HCT116 (cell line): ENCODE results near the gene ATP6V0D1. TPM values are rescaled to one million over a fixed set of nuclear protein-coding genes. Genes with fewer than 3 reads are reported as not detected.

ENCODE experiments used
- ATAC-seq: fragments of 200-7000 bp; cut with Tn5 transposase; 2 replicates; pipeline ENCODE4 v1.9.1; 2020; ENCODE audit warnings: mild to moderate bottlenecking, moderate library complexity
- BruUV-seq: library from RNA; stranded (reverse); fragments of 400-500 nt; replicated peaks from 2 replicates; lab custom pipeline; 2021; lab: Mats Ljungman, UMichigan
- CTCF ChIA-PET: fragments of 300-600 bp; sonication (Branson Sonifier 250); formaldehyde crosslinking; loops from one replicate; lab custom pipeline; 2021; ENCODE audit warnings: antibody characterized with exemption; lab: Charles Lee
- POLR2A ChIA-PET: fragments of 300-600, 350-600 bp; sonication (Branson Sonifier 250); formaldehyde crosslinking; loops from one replicate; lab custom pipeline; 2021; ENCODE audit warnings: antibody characterized with exemption; lab: Charles Lee
- RAD21 ChIA-PET, 2 experiments: fragments of 300-600 bp; sonication (Branson Sonifier 250); formaldehyde crosslinking; loops; one replicate each; lab custom pipeline; 2023; ENCODE audit warnings: low total read pairs in 2 of 2; ENCODE audit not compliant: uncharacterized antibody in 2 of 2, unreplicated experiment in 2 of 2, low non-redundant PET in 1 of 2; lab: Charles Lee
- DNase-seq: peaks from one replicate; pipeline ENCODE4 v3.0.0-alpha.2; 2010; ENCODE audit warnings: low read depth, low spot score
- H2AFZ ChIP-seq: fragments of 200-600 bp; shearing (Covaris generic), sonication (generic); 2 replicates; pipeline ENCODE4 v1.6.1; 2017; ENCODE audit warnings: low read depth, mixed run types, mixed read lengths, antibody characterized with exemption, low read length; ENCODE audit not compliant: poor library complexity, severe bottlenecking
- H3K27ac ChIP-seq: 2 replicates; pipeline ENCODE4 v1.5.1; 2012; ENCODE audit warnings: low read depth, low read length
- H3K27me3 ChIP-seq: fragments of 200-600 bp; sonication (generic); 2 replicates; pipeline ENCODE4 v1.6.1; 2016; ENCODE audit warnings: mixed run types, low read length, mixed read lengths; ENCODE audit not compliant: insufficient read depth
- H3K36me3 ChIP-seq, 2 experiments: fragments of 200-500 bp in 1 of 2; fragments of 200-600 bp in 1 of 2; sonication (Bioruptor generic) in 1 of 2; sonication (generic) in 1 of 2; 2 replicates each; pipeline versions ENCODE4 v1.5.1 to v1.6.1; 2014 to 2016; ENCODE audit warnings: low read length in 2 of 2, inconsistent platforms in 1 of 2, mixed read lengths in 1 of 2, mixed run types in 1 of 2; ENCODE audit not compliant: insufficient read depth in 2 of 2, control insufficient read depth in 1 of 2
- H3K4me1 ChIP-seq, 2 experiments: fragments of 200-600 bp in 1 of 2; sonication (generic) in 1 of 2; 2 replicates each; pipeline versions ENCODE4 v1.5.1 to v1.6.1; 2012 to 2017; ENCODE audit warnings: low read length in 2 of 2, inconsistent platforms in 1 of 2, mild to moderate bottlenecking in 1 of 2, mixed read lengths in 1 of 2, mixed run types in 1 of 2, moderate library complexity in 1 of 2; ENCODE audit not compliant: insufficient read depth in 2 of 2, control insufficient read depth in 1 of 2
- H3K4me2 ChIP-seq: fragments of 200-600 bp; sonication (generic); 2 replicates; pipeline ENCODE4 v1.6.1; 2017; ENCODE audit warnings: mixed run types, low read length, mixed read lengths
- H3K4me3 ChIP-seq, 2 experiments: fragments of 200-600 bp in 1 of 2; sonication (generic) in 1 of 2; replicated peaks in 1 of 2; 2 replicates each; pipeline ENCODE4 v1.5.1; 2011 to 2016; ENCODE audit warnings: low read length in 2 of 2, control low read depth in 1 of 2, low read depth in 1 of 2, mild to moderate bottlenecking in 1 of 2, mixed read lengths in 1 of 2, mixed run types in 1 of 2
- H3K79me2 ChIP-seq: fragments of 200-600 bp; sonication (generic); 2 replicates; pipeline ENCODE4 v1.6.1; 2017; ENCODE audit warnings: mild to moderate bottlenecking, mixed run types, low read length, moderate library complexity, mixed read lengths; ENCODE audit not compliant: insufficient read depth
- H3K9ac ChIP-seq: fragments of 200-600 bp; sonication (generic); 2 replicates; pipeline ENCODE4 v1.6.1; 2016; ENCODE audit warnings: low read length, mixed read lengths
- H3K9me2 ChIP-seq: fragments of 200-600 bp; sonication (generic), shearing (Covaris generic); 2 replicates; pipeline ENCODE4 v1.6.1; 2017; ENCODE audit warnings: mixed run types, mild to moderate bottlenecking, moderate library complexity; ENCODE audit not compliant: insufficient read depth
- H3K9me3 ChIP-seq, 2 experiments: fragments of 200-500 bp in 1 of 2; fragments of 200-600 bp in 1 of 2; sonication (Bioruptor generic) in 1 of 2; sonication (generic) in 1 of 2; 2 replicates each; pipeline ENCODE4 v1.6.1; 2014 to 2017; ENCODE audit warnings: low read length in 2 of 2, mixed read lengths in 2 of 2, inconsistent platforms in 1 of 2, low read depth in 1 of 2, mild to moderate bottlenecking in 1 of 2, mixed run types in 1 of 2, moderate library complexity in 1 of 2; ENCODE audit not compliant: control insufficient read depth in 1 of 2, insufficient read depth in 1 of 2
- H4K20me1 ChIP-seq: fragments of 200-600 bp; sonication (generic), shearing (Covaris generic); 2 replicates; pipeline ENCODE4 v1.6.1; 2017; ENCODE audit warnings: mixed run types, mild to moderate bottlenecking, moderate library complexity; ENCODE audit not compliant: insufficient read depth
- ATF3 ChIP-seq: IDR thresholded peaks from 2 replicates; pipeline ENCODE4 v1.6.1; 2012
- CBX3 ChIP-seq: IDR thresholded peaks from 2 replicates; pipeline ENCODE4 v1.6.1; 2012; ENCODE audit warnings: low read depth
- CTCF ChIP-seq, 3 experiments: fragments of 200-600 bp in 1 of 3; sonication (generic) in 1 of 3; IDR thresholded peaks in 2 of 3; conservative IDR thresholded peaks in 1 of 3; 2 replicates each; pipeline ENCODE4 v1.5.1; 2012 to 2017; ENCODE audit warnings: low read depth in 2 of 3, low read length in 2 of 3, antibody characterized with exemption in 1 of 3, borderline replicate concordance in 1 of 3, control low read depth in 1 of 3, mild to moderate bottlenecking in 1 of 3, mixed read lengths in 1 of 3, mixed run types in 1 of 3, moderate library complexity in 1 of 3; ENCODE audit not compliant: insufficient read depth in 1 of 3
- ELF1 ChIP-seq: IDR thresholded peaks from 2 replicates; pipeline ENCODE4 v1.6.1; 2012; ENCODE audit warnings: low read depth, borderline replicate concordance
- EZH2phosphoT487 ChIP-seq: fragments of 200-600 bp; IDR thresholded peaks from 2 replicates; pipeline ENCODE4 v1.6.1; 2018; ENCODE audit warnings: antibody characterized with exemption, borderline replicate concordance
- JUND ChIP-seq: IDR thresholded peaks from 2 replicates; pipeline ENCODE4 v1.6.1; 2012
- MAX ChIP-seq: IDR thresholded peaks from 2 replicates; pipeline ENCODE4 v1.6.1; 2012
- POLR2AphosphoS5 ChIP-seq: IDR thresholded peaks from 2 replicates; pipeline ENCODE4 v1.6.1; 2011; ENCODE audit warnings: mild to moderate bottlenecking, low read depth, low read length, moderate library complexity
- RAD21 ChIP-seq: IDR thresholded peaks from 2 replicates; pipeline ENCODE4 v1.6.1; 2012; ENCODE audit warnings: low read depth, mild to moderate bottlenecking
- REST ChIP-seq: IDR thresholded peaks from 2 replicates; pipeline ENCODE4 v1.6.1; 2012; ENCODE audit warnings: low read depth
- SRF ChIP-seq: IDR thresholded peaks from 2 replicates; pipeline ENCODE4 v1.6.1; 2012; ENCODE audit warnings: low read depth
- TCF7L2 ChIP-seq: IDR thresholded peaks from 2 replicates; pipeline ENCODE4 v1.7.0; 2011; ENCODE audit warnings: borderline replicate concordance, inconsistent platforms; ENCODE audit not compliant: insufficient read depth, insufficient read length; ENCODE audit errors: extremely low read depth
- ZBTB33 ChIP-seq: IDR thresholded peaks from 2 replicates; pipeline ENCODE4 v1.6.1; 2011; ENCODE audit warnings: mild to moderate bottlenecking, low read length, moderate library complexity; ENCODE audit not compliant: insufficient replicate concordance; ENCODE audit errors: extremely low read depth
- ZNF274 ChIP-seq: fragments of 200-500 bp; sonication (Bioruptor generic); IDR thresholded peaks from 2 replicates; pipeline ENCODE4 v1.6.1; 2014; ENCODE audit warnings: mild to moderate bottlenecking, low read depth, low read length, inconsistent platforms
- intact Hi-C: fragments of 100-400 bp; cut with micrococcal nuclease; formaldehyde crosslinking; loops from 2 replicates; pipeline ENCODE4 v1.10.0; 2022
- total RNA-seq: library from RNA; stranded (reverse); gene quantifications from one replicate; pipeline ENCODE4 v1.2.1, GENCODE V29; 2021; ENCODE audit not compliant: unreplicated experiment

Gene ATP6V0D1
- total RNA-seq, 1 experiment from 2014 or later = 36.6 TPM

- H2AFZ ChIP-seq = no peak overlapping the region
- H3K79me2 ChIP-seq = peaks cover 17% of the 10 kb centered on the region
- TF ChIP-seq REST (no peak), CTCF (IDR thresholded peaks at IDR 0.05 in 2 of 3, conservative IDR thresholded peaks at IDR 0.05 in 1 of 3; ENCODE audit: borderline replicate concordance in 1 of 3, insufficient read depth in 1 of 3, low read depth in 2 of 3, low read length in 2 of 3) (no peak), ZBTB33 (no peak), SRF (no peak), POLR2AphosphoS5 (no peak), ATF3 (no peak), CBX3 (no peak), TCF7L2 (no peak), JUND (no peak), ELF1 (no peak), RAD21 (no peak), ZNF274 (no peak), MAX (no peak), EZH2phosphoT487 (no peak)
- TF ChIP-seq, all 23 proteins: peak for 0
- H3K9me2 ChIP-seq = no peaks in the 10 kb centered on the region
- H4K20me1 ChIP-seq = no peaks in the 10 kb centered on the region
- intact Hi-C loops = no loop called here
- H3K4me2 ChIP-seq = no peak overlapping the region
- H3K36me3 ChIP-seq = no peaks in the 10 kb centered on the region
- ATAC-seq = no peak
- ChIA-PET CTCF (no interaction called here), POLR2A (no interaction called here), RAD21 (no interaction called here)
- peaks cover 12 to 20% of the 10 kb centered on the region in 2 experiments for H3K4me1 ChIP-seq
- no peak overlapping the region for H3K27ac ChIP-seq
- H3K9me3 ChIP-seq = no peaks in the 10 kb centered on the region
- H3K27me3 ChIP-seq = no peaks in the 10 kb centered on the region
- DNase-seq = no peak
- H3K4me3 ChIP-seq = no peak overlapping the region
- no TSS peak for BruUV-seq
- H3K9ac ChIP-seq = no peak overlapping the region
These were observed 3.0 kb upstream of the ATP6V0D1 start for GRCh38 chr16:67483731-67484525.
